Ramos (cell line): ENCODE measurements around the gene RALA.
"Not testable (repeated sequence)": the region's sequence is repeated elsewhere in the genome, so short reads cannot be mapped to it uniquely, and the experiment has no call there.

Experiments used
- in situ Hi-C: fragments of 300-500 bp; cut with MboI; formaldehyde crosslinking; loops from one replicate; pipeline ENCODE4 v1.14.3; 2022; ENCODE audit warnings: low sequenced_read_pairs; ENCODE audit not compliant: unreplicated experiment

Gene RALA

GRCh38 chr7:39676346-39676745 is 53.0 kb downstream of the RALA start:
- in situ Hi-C loops = no loop called here

GRCh38 chr7:39678930-39679709 is 55.7 kb downstream of the RALA start:
- in situ Hi-C loops = no loop called here

- in situ Hi-C loops = not testable (repeated sequence)
Observed at GRCh38 chr7:39679874-39680273, 56.5 kb downstream of the RALA start.

- in situ Hi-C loops = no loop called here
Observed at GRCh38 chr7:39681887-39682441, 58.6 kb downstream of the RALA start.

GRCh38 chr7:39683216-39683845 is 60.0 kb downstream of the RALA start:
- in situ Hi-C loops = no loop called here

- in situ Hi-C loops = no loop called here
Observed at GRCh38 chr7:39686261-39686924, 63.0 kb downstream of the RALA start.

GRCh38 chr7:39688611-39689480 is 65.5 kb downstream of the RALA start:
- in situ Hi-C loops = no loop called here

GRCh38 chr7:39691821-39692220 is 68.4 kb downstream of the RALA start:
- in situ Hi-C loops = no loop called here

- in situ Hi-C loops = not testable (repeated sequence)
Observed at GRCh38 chr7:39693086-39693485, 69.7 kb downstream of the RALA start.

GRCh38 chr7:39693812-39694211 is 70.4 kb downstream of the RALA start:
- in situ Hi-C loops = no loop called here

- in situ Hi-C loops = no loop called here
Observed at GRCh38 chr7:39695852-39696586, 72.6 kb downstream of the RALA start.

GRCh38 chr7:39696631-39697030 is 73.3 kb downstream of the RALA start:
- in situ Hi-C loops = no loop called here

- in situ Hi-C loops = no loop called here
Observed at GRCh38 chr7:39697483-39697882, 74.1 kb downstream of the RALA start.

- in situ Hi-C loops = no loop called here
Observed at GRCh38 chr7:39700165-39700564, 76.8 kb downstream of the RALA start.

- in situ Hi-C loops = no loop called here
Observed at GRCh38 chr7:39700932-39701331, 77.6 kb downstream of the RALA start.

GRCh38 chr7:39702133-39702532 is 78.8 kb downstream of the RALA start:
- in situ Hi-C loops = no loop called here

GRCh38 chr7:39703144-39703543 is 79.8 kb downstream of the RALA start:
- in situ Hi-C loops = no loop called here

GRCh38 chr7:39709029-39709428 is 85.7 kb downstream of the RALA start:
- in situ Hi-C loops = no loop called here

GRCh38 chr7:39709768-39710311 is 86.5 kb downstream of the RALA start:
- in situ Hi-C loops = no loop called here
